Activated naive CD4-positive, alpha-beta T cell treated with anti-CD3 and anti-CD28 coated beads, Interleukin-2, amount 50 U/mL, for 72 hours (primary cell): ENCODE results near the gene COL15A1. TPM values are rescaled to one million over a fixed set of nuclear protein-coding genes. Genes with fewer than 3 reads are reported as not detected.
"Not testable (repeated sequence)": the region's sequence is repeated elsewhere in the genome, so short reads cannot be mapped to it uniquely, and the experiment has no call there.

Source experiments
- ATAC-seq, 2 donors: fragments of 150-1000 bp; cut with Tn5 transposase; 2 replicates each; pipeline ENCODE4 v1.10.0; 2021; ENCODE audit warnings: mild to moderate bottlenecking in 2 of 2, moderate library complexity in 2 of 2
- DNase-seq, 2 donors: peaks; one replicate each; pipeline ENCODE4 v3.0.0; 2021 to 2022; ENCODE audit warnings: low spot score in 2 of 2
- H3K27ac Mint-ChIP-seq, 2 donors: one replicate each; pipeline ENCODE4 v1.8.0; 2022; ENCODE audit warnings: mild to moderate bottlenecking in 2 of 2, mixed read lengths in 2 of 2
- H3K36me3 Mint-ChIP-seq, 2 donors: one replicate each; pipeline ENCODE4 v1.8.0; 2022; ENCODE audit warnings: mixed read lengths in 2 of 2
- H3K9me3 Mint-ChIP-seq, 2 donors: one replicate each; pipeline ENCODE4 v1.8.0; 2022; ENCODE audit warnings: mixed read lengths in 2 of 2
- total RNA-seq, 2 donors: library from RNA; stranded (reverse); gene quantifications; one replicate each; pipeline ENCODE4 v1.2.3, GENCODE V29; 2022

The COL15A1 gene
- total RNA-seq, 2 donors from 2014 or later: 0.11 to 0.23 TPM

DNA sequence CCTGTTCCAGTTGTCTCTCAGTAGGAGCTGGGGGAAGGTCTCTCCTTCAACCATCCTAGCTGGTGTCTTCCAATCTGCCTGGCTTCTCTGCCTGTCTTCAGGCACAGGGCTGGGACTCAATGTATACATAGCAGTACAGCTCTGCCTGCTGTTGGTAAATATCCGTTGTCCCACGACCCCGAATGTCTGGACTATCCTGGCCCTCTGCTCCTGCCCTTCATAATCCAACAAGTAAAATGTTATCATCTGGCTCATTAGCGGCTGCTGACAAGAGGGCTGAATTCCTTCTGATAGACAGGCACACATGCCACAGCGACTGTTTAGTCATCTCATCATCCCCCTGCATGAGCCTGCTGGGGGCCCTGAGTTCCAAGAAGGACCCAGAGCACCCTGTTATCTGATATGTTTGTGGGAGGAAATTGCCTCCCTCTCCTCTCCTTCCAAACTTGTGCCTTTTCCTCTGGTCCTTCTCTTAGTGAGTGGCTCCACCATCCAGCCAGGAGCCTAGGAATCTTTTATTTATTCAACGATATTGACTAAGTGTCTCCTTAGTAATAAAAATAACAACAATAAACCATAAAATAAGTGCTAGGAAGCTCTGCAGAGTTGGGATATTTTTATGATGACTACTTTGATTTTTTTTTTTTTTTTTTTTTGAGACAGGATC lies 131.7 kb downstream of the COL15A1 start:
- DNase-seq (no peak), ATAC-seq (no peak)
- no peak overlapping the region for H3K27ac Mint-ChIP-seq
- H3K36me3 Mint-ChIP-seq: no peaks in the 10 kb centered on the region
- no peaks in the 10 kb centered on the region for H3K9me3 Mint-ChIP-seq

DNA sequence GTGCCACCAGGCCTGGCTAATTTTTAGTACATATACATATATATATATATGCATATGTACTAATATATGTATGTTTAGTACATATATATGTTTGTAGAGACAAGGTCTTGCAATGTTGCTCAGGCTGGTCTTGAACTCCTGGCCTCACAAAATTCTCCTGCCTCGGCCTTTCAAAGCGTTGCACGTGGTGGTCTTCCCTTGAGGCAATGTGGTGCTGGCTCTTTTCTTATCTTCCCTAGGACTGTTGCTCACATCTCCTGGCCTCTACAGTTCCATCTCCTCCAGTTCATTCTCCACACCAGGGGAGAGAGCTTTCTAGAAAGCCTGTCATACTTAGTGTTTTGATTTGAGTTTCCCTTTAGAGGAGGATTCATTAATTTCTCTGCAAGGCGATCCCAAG lies 132.3 kb downstream of the COL15A1 start:
- no peaks in the 10 kb centered on the region for H3K36me3 Mint-ChIP-seq
- H3K27ac Mint-ChIP-seq: peak overlapping the region in 1 of 2 donors; percentile 81

DNA sequence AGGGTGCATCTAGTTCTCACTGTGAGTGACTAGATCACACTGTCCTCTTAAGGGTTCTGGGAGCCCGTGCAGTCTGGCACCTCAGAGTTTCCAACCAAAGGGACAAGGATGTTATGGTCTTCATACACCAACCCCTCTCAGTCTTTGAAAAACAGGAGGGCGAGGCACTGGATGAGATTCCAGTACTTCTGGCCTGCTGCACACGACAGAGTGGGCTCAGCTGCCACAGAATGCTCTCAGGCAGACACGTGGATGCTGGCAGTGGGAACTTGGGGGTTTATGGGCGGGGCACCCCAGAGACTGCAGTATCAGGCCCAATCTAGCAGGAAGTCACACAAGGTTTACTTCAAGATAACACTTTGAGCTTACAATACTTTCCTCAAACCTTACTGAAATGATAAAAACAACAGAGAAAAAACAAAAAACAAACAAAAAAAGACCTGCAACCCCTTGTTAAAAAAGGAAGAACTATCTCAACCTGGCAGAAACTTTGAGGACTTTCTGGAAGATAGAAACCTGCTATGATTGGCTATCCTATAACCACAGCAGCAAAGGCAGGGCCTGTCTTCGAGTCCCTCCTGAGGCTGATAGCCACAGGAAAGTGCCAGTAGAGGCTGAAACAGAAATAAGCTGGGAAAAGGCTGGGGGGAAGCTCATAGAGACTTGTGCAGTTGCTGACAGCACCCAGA lies 132.9 kb downstream of the COL15A1 start:
- Mint-ChIP-seq H3K9me3 (no peaks in the 10 kb centered on the region), H3K27ac (peak overlapping the region in 1 of 2 donors; percentile 81), H3K36me3 (no peaks in the 10 kb centered on the region)
- DNase-seq: no peak
- ATAC-seq: peak in 1 of 2 donors; percentile 50

More for the DNA sequence above, 132.3 kb downstream of the COL15A1 start:
- DNase-seq (no peak), ATAC-seq (no peak)
- no peaks in the 10 kb centered on the region for H3K9me3 Mint-ChIP-seq

DNA sequence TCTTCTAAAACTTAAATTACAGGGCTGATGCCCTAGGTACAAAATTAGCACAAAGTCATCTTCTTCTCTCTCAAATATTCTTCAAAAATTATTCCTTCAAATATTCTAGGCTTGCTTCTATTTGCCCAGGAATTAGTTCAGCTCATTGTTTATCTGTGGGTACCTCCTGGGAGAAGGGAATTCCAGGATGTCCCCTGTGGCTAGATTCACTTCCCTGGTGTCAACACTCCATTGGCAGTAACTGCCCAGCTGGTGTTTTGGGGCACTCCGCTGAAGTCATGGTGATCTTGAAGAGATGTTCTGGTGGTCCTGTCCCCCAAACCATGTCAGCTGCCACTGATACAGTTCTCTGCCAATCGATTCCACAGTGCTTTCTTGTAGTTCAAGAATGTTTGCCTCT lies 135.0 kb downstream of the COL15A1 start:
- DNase-seq (no peak), ATAC-seq (no peak)
- Mint-ChIP-seq H3K27ac (no peak overlapping the region), H3K9me3 (no peaks in the 10 kb centered on the region), H3K36me3 (no peaks in the 10 kb centered on the region)

DNA sequence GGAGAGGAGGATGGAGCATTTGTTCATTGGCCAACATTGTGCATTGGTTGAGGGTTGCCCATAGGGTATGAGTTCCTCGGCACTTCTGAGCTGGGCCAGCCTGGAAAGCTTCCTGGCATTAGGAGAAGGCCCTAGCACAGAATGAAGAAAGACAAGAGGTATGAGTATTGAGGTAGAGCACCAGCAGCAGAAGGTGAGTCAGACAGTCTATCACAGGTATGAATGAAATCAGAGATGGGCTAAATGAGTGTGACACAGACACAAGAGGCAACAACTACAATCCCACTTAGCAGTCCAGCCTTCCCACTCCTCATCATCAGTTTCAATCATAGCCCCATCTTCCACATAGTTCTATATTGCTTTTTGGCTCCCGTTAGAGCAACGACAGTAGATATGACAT lies 135.8 kb downstream of the COL15A1 start:
- ATAC-seq (no peak), DNase-seq (no peak)
- Mint-ChIP-seq H3K9me3 (no peaks in the 10 kb centered on the region), H3K27ac (no peak overlapping the region), H3K36me3 (no peaks in the 10 kb centered on the region)

DNA sequence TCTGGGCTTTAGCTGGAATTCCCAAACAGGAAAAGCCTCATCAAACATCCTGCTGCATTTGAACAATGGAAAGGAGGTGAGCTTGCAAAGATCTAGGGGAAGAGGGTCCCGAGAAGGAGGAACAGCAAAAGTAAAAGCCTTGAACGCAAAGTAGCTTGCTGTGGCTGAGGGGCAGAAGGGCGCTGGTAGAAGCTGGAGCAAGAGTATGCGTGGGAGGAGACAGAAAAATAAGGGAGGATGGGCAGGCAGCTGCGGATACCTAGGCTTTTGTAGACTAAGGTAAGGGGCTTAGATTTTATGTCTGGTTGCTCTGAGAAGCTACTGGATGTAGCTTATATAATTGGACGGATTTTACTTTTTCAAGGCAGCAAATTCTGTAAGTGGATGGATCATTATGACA lies 139.3 kb downstream of the COL15A1 start:
- DNase-seq: no peak
- H3K36me3 Mint-ChIP-seq: no peaks in the 10 kb centered on the region
- H3K9me3 Mint-ChIP-seq: peaks cover 0 to 9% of the 10 kb centered on the region in 2 donors
- H3K27ac Mint-ChIP-seq: no peak overlapping the region
- no peak for ATAC-seq

DNA sequence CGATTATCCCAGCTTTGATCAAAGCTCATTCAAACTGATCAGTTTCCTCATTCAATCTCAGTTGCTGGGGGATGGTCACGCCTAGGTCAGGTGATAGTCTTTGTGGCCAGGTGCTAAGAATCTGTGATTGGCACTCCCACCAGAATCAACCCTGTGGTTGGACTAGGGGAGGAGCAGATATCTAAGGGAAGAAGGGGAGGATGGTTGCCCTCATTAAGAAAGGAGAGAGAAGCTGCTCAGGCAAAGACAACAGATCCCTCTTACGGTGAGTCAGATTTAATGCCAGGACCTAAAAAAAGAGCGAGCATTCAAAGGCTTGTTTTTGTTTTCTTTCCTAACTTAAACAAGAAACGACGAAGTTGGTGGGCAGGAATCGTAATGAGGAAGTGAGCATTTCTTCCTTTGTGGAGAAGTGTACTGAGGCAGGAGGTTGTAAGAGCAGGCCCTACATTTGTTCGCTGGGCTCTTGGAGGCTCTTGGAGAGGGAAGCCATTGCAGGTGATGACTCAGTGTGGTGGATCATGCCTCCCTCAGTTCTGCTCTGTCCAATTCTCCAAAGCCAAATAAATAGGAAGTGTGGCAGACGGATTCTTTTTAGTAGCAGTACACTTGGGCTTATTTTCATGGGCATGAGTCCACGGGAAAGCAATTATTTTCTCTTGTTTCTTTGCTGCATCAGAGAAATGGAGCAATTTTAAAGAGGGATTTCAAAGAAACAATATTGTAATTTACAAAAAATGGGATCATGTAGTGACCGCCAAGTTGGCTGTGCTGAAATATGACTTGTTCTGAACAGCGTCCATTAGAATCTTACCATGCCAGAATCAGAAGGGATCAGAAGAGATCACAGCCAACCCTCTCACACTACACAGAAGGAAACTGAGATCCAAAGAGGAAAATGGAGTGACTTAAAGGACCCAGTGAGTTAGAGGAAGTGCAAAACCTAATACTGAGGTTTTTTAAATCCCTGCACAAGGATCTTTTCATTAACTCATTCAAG lies 142.5 kb downstream of the COL15A1 start:
- H3K9me3 Mint-ChIP-seq: peaks cover 0 to 9% of the 10 kb centered on the region in 2 donors
- H3K36me3 Mint-ChIP-seq: no peaks in the 10 kb centered on the region
- DNase-seq (no peak), ATAC-seq (no peak)
- H3K27ac Mint-ChIP-seq: peak overlapping the region in 1 of 2 donors; percentile 33

DNA sequence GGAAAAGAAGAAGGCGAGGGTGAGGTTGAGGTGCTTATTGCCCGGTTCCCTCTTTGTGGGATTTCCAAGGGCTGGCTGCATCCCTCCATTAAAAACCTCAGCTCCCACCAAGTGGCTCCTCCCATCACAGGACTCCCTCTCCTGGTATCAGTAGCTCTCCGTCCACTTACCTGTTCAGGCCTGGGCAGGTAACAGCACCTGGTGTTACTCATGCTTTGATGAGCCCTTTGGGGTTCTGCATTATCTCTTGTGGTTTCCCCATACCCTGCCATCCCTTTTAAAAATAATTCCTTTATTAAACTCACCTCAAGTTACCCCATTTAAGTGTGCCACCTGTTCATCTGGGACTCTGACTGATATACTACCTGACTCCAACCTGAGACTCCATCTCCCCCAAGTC lies 143.8 kb downstream of the COL15A1 start:
- DNase-seq: no peak
- Mint-ChIP-seq H3K9me3 (peaks cover 0 to 9% of the 10 kb centered on the region in 2 donors), H3K36me3 (no peaks in the 10 kb centered on the region), H3K27ac (no peak overlapping the region)
- no peak for ATAC-seq

DNA sequence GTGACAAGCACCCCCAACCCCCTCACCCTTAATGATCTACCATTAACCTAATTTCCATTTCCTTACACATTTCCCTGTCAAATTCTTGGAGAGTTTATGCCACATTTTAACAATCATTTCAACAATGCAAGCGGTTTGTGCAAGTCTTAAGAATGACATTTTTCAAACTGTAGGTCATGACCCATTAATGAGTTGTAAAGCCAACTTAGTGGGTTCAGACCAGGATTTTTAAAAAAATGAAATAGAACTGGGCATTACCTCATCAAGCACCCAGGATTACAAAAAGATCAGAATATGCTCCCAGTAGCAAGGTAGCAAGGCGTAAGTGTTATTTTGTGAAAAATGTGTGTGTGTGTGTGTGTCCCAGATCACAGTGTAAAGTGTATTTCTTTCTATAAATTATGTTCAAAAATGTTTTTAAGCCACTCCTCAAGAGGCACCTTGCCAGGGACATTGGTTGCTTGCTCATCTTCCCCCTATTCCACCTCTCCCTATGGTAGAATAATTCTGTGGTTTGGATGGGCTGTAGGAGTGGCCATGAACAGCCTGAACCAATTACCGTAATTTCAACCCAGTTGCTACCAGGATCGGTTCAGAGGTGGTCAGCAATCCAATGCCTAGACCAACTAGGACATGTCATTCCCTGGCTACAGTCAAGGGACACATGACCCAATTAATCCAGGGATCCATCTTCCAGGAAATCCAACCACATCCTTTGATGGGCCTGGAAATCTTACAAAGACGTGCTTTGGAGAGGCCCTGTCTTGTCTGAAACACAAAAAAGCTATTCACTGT lies 146.8 kb downstream of the COL15A1 start:
- DNase-seq: no peak
- Mint-ChIP-seq H3K36me3 (no peaks in the 10 kb centered on the region), H3K27ac (no peak overlapping the region), H3K9me3 (peaks cover 0 to 6% of the 10 kb centered on the region in 2 donors)
- ATAC-seq: no peak

DNA sequence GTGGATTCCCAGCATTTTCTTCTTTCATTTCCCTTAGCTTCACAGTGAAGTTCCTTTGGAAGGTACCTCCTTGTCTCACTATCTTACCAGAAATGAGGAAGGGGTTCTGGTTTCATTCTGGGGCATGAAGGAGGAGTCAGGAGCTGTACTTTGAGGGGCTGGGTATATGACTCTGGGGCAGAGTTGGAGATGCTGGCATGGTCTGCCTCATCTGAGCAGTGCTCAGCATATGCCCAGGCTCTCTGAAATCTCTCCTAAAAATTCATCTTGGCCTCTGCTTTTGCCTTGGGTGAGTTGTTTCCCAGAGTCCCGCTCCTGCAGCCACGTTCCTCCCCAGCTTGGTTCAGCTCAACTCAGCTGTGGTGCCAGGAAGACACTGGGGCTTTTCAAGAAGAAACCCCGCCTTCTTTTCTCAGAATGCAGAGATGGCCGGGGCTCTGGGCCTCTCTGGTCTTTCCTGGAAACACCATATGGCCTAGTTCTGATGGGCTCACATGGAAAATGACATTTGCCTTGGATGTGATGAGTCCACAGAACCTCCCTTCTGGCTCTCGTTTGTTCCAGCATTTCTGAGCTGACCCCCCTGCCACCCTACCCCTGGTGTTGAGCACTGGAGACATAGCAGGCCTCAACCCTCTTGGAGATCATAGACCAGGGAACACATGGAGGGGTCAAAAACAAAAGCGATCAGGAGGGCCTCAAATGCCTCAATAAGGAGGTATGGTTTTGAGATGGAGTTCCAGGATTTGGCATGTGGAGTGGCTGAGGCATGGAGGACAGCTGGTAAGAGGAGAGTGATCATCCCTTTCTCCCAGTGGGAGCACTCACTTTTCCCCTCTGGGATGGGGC lies 149.2 kb downstream of the COL15A1 start:
- ATAC-seq: peak; percentile 66 to 75
- Mint-ChIP-seq H3K27ac (peak overlapping the region; percentile 50 to 65), H3K36me3 (no peaks in the 10 kb centered on the region), H3K9me3 (no peaks in the 10 kb centered on the region)
- DNase-seq: peak in 1 of 2 donors; percentile 19

DNA sequence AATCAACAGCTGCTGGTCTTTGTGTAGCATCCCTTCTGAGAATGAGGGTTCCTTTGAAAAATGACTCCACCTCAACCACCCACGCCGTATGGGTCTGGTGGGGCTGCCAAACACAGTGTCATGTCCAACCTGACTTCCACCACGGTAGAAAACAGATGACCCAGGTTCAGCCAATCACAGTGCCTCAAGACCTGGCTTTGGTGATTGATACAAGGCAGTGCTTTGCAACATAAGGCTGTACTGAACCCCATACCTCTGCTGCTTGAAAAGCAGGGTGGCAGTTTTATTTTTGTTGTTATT lies 149.7 kb downstream of the COL15A1 start:
- H3K27ac Mint-ChIP-seq: peak overlapping the region in 1 of 2 donors; percentile 50
- no peaks in the 10 kb centered on the region for H3K9me3 Mint-ChIP-seq
- DNase-seq: no peak
- no peaks in the 10 kb centered on the region for H3K36me3 Mint-ChIP-seq
- ATAC-seq: peak; percentile 28 to 61

DNA sequence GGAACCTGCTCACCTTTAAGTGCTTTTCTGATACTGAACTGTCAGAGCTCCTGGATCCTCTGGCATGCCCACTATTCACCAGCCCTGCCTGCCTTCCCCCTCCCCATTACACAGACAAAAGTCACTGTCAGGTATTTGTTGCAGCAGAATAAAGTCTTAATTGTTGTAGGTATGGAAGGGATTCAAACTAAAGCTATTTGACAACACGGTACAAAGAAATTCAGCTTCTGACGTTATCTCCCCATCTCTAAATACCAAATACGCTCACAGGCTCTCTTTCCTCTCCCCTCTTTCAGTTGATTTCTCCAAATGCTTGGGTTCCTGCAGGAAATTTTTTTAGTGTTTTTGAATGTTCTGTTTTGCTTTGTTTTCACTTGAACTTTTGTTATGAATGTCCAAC lies 151.9 kb downstream of the COL15A1 start:
- Mint-ChIP-seq H3K27ac (no peak overlapping the region), H3K9me3 (peaks cover 0 to 15% of the 10 kb centered on the region in 2 donors), H3K36me3 (peaks cover 0 to 18% of the 10 kb centered on the region in 2 donors)
- ATAC-seq (no peak), DNase-seq (no peak)

DNA sequence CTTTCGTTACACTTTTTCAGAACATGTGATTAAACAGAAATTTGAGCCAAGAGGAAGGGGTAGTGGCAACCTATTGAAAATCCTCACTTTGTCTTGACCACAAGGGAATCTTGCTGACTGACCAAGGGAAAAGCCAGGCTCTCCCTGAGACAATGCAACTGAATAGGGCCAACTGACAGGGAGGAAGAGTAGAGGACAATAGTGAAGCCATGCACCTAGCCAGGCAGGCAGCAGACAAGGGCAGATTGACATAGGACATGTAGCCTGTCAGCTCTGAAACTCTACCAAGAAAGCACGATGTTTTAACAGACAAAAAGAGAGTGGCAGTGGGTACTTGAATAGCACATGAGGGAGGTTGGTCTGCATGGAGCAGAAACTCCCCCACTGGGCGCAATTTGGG lies 152.7 kb downstream of the COL15A1 start:
- Mint-ChIP-seq H3K36me3 (peaks cover 0 to 18% of the 10 kb centered on the region in 2 donors), H3K27ac (peak overlapping the region in 1 of 2 donors; percentile 4), H3K9me3 (peaks cover 0 to 15% of the 10 kb centered on the region in 2 donors)
- DNase-seq: no peak
- ATAC-seq: no peak

DNA sequence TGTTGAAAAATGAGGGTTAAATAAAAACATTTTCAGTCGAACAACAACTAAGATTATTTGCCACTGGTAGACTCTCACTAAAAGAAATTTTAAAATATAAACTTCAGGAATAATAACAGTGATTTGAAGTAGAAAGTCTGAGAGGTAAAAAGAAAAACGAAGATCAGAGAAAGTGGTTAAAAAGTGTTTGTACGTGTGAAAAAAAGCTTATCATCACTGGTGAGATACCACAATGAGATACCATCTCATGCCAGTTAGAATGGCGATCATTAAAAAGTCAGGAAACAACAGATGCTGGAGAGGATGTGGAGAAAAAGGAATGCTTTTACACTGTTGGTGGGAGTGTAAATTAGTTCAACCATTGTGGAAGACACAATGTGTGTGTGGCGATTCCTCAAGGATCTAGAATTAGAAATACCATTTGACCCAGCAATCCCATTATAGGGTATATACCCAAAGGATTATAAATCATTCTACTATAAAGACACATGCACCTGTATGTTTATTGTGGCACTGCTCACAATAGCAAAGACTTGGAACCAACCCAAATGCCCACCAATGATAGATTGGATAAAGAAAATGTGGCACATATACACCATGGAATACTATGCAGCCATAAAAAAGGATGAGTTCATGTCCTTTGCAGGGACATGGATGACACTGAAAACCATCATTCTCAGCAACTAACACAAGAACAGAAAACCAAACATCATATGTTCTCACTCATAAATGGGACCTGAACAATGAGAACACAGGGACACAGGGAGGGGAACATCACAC lies 156.3 kb downstream of the COL15A1 start:
- not testable (repeated sequence) for ATAC-seq, DNase-seq, H3K27ac Mint-ChIP-seq
- peaks cover 0 to 15% of the 10 kb centered on the region in 2 donors for H3K9me3 Mint-ChIP-seq
- peaks cover 0 to 18% of the 10 kb centered on the region in 2 donors for H3K36me3 Mint-ChIP-seq

DNA sequence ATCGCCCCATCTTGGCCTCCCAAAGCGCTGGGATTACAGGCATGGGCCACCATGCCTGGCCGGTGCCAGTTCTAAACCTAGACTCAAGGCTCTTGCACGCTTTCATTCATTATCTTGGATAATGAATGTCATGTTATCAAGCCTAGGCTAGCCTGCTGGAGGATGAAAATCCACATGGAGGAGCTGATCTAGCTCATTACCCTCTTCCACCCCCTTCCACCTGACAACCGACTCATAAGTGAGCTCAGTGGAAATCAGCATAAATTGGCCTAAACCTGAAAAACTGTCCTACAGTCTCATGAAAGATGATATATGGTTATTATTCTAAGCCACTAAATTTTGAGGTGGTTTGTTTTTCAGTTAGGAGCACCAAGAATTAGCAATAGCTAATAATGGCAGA lies 157.6 kb downstream of the COL15A1 start:
- no peak for DNase-seq
- no peak for ATAC-seq
- Mint-ChIP-seq H3K27ac (no peak overlapping the region), H3K36me3 (peaks cover 0 to 18% of the 10 kb centered on the region in 2 donors), H3K9me3 (peaks cover 0 to 15% of the 10 kb centered on the region in 2 donors)
